Uterus (tissue), 2 donors: ENCODE data around the gene ATP6V0C.

Source experiments
- POLR2A ChIP-seq, 2 donors: fragments of 450-650 bp; IDR thresholded peaks; one replicate each; pipeline ENCODE4 v1.6.1; 2016; ENCODE audit warnings: antibody characterized with exemption in 2 of 2, mild to moderate bottlenecking in 1 of 2, moderate library complexity in 1 of 2
- TF ChIP-seq, protein P1 (sequence below), 4 experiments: fragments of 200-600 bp in 2 of 4; fragments of 450-650 bp in 2 of 4; sonication (generic) in 2 of 4; IDR thresholded peaks; one replicate each; pipeline ENCODE4 v1.5.1; 2016 to 2019; ENCODE audit warnings: antibody characterized with exemption in 4 of 4, mild to moderate bottlenecking in 2 of 4, moderate library complexity in 1 of 4

DNA sequence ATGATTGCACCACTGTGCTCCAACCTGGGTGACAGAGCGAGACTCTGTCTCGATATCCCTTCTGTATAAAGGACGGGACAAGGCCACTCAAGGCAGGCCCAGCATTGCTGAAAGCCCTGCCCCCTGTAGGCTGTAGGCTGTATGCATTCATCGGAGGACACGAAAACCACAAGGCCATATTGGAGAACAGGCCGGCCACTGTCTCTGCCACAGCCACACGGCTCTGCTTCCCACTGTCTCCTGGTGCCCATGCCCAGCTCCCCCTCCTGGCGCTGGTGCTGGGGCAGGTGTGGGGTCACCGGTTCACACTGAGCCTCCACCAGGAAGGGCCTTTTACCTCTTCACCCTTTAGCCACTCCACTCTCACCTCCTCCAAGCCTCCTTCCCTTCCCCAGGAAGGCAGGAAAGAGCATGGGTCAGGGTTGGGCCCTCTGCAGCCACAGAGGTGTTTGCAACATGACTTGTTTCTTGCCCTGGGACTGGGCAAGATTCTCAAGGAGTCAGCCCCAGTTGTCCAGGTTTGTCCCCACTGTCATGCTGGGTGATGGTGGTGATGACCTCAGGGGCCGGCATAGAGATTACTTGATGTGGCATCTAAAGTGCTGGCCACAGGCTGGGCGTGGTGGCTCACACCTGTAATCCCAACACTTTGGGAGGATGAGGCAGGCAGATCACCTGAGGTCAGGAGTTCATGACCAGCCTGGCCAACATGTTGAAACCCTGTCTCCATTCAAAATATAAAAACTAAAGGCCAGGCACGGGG, 47.9 kb upstream of the ATP6V0C start:
- TF ChIP-seq, protein P1, sequence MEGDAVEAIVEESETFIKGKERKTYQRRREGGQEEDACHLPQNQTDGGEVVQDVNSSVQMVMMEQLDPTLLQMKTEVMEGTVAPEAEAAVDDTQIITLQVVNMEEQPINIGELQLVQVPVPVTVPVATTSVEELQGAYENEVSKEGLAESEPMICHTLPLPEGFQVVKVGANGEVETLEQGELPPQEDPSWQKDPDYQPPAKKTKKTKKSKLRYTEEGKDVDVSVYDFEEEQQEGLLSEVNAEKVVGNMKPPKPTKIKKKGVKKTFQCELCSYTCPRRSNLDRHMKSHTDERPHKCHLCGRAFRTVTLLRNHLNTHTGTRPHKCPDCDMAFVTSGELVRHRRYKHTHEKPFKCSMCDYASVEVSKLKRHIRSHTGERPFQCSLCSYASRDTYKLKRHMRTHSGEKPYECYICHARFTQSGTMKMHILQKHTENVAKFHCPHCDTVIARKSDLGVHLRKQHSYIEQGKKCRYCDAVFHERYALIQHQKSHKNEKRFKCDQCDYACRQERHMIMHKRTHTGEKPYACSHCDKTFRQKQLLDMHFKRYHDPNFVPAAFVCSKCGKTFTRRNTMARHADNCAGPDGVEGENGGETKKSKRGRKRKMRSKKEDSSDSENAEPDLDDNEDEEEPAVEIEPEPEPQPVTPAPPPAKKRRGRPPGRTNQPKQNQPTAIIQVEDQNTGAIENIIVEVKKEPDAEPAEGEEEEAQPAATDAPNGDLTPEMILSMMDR (IDR thresholded peaks at IDR 0.05), result no peak
- TF ChIP-seq POLR2A (IDR thresholded peaks at IDR 0.05), result no peak
